Measurements from ENCODE around the gene DYRK2.

Gene DYRK2

DNA sequence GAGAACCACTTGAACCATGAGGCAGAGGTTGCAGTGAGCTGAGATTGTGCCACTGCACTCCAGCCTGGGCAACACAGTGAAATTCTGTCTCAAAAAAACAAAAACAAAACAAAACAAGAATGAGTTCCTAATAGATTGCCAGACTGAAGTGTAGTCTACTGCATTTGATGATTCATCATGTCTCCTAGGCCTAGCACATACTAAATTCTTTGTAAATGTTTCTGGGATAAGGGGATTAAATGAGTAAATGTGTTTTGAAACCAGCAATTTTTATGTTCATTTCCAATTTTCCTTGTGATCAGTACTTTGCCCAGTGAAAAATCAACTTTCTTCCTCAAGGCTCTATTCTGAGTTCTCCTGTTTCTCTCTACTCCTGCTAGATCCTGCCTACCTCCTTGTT is 2.9 kb upstream of the DYRK2 start:
- no peak for DNase-seq (ENCODE audit: low read depth in 2 of 2)

DNA sequence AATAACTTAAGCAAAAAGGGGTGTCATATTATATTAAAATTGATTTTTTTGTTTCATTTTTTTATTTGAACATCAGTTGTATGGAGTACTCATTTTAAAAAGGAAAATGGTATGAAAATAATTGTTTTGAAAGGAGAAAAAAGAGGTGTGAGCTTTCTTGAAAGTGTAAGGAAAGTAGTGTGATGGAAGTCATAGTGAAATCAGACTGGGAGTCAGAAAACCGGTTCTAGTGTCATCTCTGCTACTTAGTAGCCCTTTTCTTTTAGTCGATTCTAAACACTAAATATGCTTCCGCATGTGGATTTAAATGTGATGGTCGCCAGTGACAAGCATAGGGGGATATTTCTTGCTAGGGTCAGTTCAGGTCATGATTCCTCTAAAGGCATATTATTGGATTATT is 1.8 kb upstream of the DYRK2 start:
- no peak for DNase-seq (ENCODE audit: low read depth in 2 of 2)

DNA sequence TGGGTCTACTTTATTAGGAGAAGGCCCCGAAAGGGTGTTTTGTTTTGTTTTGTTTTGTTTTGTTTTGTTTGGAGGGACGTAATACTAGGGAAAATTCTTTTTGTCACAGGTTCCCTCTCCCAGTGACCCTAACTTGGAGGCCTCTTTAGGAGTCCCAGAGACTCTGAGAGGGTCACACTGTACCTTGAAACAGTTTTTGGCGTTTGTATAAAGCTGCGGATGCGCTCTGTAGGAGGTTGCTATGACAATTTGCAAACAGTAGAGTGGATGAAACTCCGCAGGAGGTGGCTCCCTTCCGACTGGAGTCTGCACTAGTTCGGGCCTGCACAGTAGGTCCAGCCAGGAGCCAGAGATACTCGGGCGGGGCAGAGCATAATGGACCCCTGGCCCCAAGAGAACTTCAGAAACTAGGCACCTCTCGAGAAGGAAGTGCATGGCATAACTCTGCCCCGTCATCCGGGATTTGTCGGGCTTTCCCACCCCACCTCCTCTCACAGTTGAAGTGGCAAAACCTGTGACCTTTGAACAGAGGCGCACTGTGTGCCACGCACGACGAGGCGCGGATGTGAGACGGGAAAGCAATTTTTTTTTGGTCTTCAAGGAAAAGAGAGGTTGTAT is 1.3 kb upstream of the DYRK2 start:
- no peak for DNase-seq (ENCODE audit: low read depth in 2 of 2)

DNA sequence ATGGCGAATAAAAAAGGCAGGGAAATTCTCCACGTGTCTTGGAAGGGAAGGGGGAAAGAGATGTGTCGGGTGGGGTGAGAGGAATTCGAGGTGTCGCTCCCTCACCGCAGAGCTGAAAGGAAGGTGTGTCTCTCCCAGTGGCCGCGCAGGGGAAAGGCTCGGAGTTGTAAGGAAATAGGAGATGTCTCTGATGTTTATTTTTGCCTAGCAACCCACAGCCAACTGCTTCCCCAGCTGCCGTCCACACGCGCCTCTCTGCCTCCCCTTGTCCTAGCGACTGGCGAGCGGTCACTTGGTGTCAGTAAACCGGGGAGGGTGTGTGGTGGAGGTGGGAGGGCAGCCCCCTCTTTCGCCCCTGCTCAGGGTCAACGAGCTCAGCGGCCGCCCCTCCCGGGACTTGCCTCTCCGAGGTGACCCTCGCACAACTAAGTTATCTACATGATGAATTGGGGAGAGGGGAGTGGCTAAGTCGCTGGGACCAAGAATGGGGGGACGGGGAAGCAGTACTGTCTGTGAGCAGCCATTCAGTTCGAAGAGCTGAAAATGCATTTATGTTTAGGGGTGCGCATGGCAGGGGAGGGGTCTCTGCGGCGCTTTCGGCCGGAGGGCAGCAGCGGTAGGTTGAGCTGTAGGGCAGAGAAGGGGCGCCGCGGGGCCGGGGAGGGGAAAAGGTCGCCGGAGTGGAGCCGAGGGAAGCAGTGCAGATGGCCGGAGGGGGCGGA is 585 bp upstream of the DYRK2 start:
- DNase-seq (ENCODE audit: low read depth in 2 of 2): peak in 1 of 2 donors; percentile 3

DNA sequence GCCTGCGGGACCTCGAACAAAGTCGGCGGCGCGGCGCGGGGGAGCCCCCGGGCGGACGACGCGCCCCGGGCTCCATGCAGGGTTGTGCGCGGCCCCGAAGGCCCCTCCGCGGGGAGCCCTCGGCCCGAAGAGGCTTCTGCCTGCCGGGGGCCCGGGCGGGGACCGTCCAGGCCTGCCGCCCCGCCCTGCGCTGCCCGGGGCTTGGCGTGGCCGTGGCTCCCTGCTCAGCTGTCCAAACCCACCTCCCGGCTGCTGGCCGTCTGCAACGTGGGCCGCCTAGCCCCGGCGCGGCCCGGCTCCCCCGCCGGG is 670 bp downstream of the DYRK2 start:
- DNase-seq (ENCODE audit: low read depth in 2 of 2): peak in 1 of 2 donors; percentile 16

DNA sequence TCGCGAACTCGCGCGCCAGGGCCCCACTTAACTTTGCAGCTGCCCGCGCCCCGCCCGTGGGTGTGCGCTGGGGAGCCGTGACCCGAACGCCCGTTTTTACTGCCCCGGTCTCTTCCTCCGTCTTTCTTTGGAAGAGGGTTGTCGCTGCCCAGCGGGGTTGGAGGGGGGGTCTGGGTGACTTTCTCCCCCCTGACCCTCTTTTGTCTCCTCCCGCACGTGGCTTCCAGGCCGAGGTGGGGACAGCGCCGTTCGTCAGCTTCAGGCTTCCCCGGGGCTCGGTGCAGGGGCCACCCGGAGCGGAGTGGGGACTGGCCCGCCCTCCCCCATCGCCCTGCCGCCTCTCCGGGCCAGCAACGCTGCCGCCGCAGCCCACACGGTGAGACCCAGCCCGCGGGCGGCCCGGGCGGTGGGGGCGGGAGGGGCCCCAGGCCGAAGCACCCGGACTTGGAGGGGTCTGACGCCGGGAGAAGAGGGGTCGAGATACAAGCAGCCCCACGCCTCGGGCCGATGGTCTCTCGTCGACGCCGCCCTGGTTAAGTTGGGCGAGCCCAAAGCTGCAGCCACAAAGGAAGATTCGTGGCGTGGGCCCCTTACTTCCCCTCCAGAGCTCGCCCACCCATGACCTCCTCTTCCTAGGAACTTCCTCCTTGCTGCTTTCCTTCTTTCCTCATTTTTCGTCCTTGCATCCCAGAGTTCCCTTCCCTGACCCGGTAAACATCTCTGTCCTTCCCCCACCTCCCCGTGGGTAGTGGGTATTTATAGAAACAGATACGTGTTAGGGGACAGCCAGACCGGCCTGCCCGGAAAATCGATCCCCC is 1.2 kb downstream of the DYRK2 start:
- peak in 1 of 2 donors; percentile 6 for DNase-seq (ENCODE audit: low read depth in 2 of 2)

DNA sequence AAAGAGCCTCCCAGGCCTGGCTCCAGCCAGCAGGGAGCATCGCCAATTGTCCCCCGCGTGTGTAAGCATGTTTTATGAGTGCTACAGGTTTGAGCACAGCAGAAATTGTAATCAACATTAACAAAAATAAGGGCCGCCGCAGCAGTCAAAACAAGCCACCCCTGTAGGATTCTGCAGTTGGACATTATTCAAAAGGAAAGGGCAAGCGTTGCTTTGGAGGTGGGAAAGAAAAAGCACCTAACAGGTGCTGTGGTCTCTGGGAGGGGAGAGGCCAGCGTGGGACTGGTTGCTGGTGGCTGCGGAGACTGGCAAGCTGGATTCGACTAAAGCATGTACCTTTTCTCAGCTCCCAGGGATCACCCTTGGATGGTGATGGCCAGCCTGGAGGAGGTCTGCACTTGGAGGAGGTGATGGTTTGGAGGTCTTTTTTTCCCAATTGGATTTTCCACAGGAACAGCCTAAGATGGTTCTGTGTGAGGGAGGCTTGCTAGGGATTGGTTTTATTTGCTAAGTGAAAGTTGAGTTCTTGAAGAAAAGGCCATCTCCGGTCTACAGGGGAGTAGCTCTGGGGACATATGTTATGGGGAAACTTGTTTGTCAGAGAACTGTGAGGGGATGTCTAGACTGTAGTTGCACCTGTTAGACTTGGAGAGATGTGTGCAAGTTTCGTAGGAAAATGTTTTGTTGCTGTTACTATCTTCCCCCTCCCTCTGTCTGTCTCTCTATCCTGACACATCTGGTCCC is 2.0 kb downstream of the DYRK2 start:
- no peak for DNase-seq (ENCODE audit: low read depth in 2 of 2)

DNA sequence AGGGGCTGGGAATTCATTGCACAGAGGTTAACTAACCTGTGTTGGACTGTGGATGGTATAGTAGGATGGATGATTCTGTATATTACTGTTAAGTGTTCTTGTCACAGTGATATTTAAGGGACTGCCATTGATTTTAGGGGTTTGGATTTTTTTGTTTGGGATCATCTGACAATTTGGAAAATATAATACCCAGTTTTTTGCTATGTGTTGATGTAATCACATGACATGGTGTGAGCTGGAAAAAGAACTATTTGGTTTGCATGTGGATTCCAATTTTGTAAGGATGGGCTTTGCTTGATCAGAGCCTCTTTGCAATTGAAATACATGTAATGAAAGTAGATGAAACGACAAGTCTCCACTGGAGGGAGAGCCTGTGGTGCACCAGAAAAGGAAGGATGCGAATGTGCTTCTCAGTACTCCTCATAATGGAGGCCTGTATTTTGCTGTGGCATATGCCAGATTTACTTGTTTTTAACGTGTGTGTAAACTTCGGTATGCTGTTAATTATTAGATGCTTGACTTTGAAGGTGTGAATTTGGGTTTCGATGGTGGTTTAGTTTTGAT is 2.7 kb downstream of the DYRK2 start:
- DNase-seq (ENCODE audit: low read depth in 2 of 2): no peak

DNA sequence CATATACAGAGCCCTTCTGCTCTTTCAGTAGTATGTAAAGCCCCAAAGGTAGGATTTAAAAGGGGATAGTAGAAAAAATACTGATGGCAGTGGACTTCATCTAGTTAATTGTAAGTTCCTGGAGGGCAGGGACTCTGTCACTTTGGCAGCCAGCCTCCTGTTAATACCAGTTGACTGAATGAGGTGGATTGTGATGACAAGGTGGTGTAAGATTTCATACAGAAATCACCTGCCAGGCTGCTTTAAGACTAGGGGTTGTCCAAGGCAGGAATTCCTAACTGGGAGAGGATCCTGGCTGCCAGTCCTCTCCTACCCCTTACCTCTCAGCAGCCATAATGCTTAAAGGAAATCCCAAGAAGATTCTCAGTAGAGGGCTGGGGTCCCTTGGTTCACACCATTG is 7.3 kb downstream of the DYRK2 start:
- no peak for DNase-seq (ENCODE audit: low read depth in 2 of 2)

DNA sequence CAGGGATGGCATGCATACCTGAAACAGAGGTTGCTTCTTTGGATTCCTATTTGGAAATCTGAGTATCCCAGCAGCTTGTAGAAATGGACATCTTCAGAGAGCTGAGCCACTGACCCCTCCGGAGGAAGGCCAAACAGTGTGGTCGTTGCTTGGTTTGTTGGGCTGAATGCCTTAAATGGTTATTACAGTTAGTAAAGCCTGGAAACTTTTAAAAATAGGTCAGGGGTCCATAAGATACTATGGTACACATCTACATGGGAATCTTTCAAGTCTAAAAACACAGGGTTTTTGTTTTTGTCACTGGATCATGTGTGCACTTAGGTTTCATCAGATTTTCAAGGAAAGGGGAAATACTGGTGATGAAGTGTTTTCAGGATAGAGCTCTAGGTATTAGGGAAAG is 7.7 kb downstream of the DYRK2 start:
- no peak for DNase-seq (ENCODE audit: low read depth in 2 of 2)

DNA sequence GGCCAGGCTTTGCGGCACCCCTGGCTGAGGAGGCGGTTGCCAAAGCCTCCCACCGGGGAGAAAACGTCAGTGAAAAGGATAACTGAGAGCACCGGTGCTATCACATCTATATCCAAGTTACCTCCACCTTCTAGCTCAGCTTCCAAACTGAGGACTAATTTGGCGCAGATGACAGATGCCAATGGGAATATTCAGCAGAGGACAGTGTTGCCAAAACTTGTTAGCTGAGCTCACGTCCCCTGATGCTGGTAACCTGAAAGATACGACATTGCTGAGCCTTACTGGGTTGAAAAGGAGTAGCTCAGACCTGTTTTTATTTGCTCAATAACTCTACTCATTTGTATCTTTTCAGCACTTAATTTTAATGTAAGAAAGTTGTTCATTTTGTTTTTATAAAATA is 9.9 kb downstream of the DYRK2 start:
- DNase-seq (ENCODE audit: low read depth in 2 of 2): no peak

DNA sequence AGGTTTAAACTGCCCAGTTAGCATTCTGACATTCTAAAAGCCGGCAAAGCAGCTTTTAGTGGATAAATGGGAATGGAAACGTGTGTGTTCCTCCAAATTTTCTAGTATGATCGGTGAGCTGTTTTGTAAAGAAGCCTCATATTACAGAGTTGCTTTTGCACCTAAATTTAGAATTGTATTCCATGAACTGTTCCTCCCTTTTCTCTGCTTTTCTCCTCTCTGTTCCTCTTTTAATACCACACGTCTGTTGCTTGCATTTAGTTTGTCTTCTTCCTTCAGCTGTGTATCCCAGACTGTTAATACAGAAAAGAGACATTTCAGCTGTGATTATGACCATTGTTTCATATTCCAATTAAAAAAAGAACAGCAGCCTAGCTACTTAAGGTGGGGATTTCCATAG is 10.7 kb downstream of the DYRK2 start:
- DNase-seq (ENCODE audit: low read depth in 2 of 2): no peak

DNA sequence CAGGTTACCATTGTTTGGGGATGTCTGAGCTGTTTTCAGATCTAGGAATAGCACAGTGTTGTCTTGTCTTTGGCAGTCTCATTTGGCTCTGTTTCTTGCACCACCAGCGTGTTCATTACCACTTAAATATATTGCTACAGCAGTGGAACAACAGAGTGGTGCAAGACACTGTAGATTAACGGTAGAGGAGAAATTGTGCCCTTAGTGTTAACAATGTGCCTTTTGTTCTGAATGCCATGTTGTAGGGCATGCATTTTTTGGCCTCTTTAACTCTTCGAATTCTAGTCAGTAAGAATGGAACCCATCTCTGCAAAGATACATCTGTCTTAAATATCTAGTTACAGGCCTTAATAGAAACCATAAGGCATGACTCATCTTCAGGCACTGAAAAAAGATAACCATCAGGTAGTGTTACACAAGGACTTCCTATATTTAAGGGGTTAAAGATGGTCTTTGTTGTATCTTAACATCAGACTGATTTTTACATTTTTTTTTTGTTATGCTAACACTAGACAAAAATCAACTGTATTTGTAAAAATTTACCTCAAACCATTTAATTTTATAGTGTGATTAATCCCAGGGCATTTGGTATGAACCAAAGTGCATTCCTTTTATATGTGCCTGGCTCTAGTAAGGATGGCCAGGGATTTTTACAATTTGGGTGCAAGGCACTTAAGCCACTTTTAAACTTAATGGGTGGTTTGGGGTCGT is 12.9 kb downstream of the DYRK2 start:
- DNase-seq (ENCODE audit: low read depth in 2 of 2): no peak

DNA sequence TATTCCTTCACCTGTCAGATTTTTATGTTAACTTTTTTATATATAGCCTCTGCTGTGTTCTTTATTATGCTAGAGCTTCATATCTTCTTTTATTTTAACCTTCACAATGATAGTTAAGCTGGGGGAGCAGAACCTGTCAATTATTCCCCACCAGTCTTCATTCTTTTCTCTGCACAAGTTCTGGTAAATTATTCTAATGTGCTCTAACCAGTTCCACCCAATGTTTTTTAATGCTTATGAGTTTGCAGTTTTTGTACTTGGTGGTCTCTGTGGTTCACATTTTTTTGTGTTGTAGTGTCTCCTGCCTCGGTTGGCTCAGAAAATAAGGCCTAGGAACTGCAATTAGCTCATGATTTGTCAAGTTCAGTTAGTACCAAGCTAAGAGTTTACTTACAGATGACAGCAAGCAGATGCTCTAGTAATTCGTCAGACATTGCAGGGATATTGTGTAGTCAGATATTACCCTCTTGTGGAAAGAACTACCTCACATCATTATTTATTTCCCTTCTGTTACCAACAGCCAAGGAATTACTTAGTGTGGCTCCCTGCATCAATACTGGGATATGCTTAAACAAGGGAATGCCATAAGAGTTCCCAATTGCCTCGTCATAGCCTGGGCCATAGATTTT is 14.5 kb downstream of the DYRK2 start:
- DNase-seq (ENCODE audit: low read depth in 2 of 2): no peak

DNA sequence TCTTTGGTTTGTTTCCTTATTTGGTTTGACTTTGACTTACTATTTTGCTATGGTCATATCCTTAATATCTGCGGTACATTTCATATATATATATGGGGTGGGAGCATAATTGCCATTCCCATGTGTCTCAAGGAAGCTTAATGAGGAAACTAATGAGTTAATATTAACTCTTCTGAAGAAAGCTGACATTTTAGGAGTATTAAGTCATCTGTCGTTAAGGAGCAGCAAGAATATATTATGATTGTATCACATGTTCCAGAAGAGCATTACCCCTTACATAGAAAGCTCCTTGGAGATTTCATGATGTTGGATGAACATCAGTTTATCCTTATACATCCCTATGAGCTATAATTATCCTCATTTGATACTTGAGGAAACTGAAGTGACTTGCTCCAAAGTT is 15.6 kb downstream of the DYRK2 start:
- DNase-seq (ENCODE audit: low read depth in 2 of 2): no peak

DNA sequence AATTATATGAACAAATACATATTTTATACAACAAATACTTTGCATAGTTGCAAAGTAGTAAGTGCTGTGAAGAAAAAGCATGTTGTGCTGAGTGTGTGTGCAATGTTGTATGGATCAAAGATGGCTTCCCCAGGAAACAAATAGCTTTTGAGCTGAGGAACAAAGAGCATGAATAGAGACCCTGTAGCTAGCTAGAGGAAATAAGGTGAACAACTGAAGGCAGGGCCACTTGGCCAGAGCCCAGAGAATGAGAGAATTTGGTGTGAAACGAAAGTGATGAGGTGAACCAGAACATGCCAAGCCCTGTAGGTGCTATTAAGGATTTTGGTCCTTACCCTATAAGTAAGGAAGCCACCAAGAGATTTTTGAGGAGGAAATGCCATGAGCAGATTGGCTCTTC is 17.1 kb downstream of the DYRK2 start:
- no peak for DNase-seq (ENCODE audit: low read depth in 2 of 2)

DNA sequence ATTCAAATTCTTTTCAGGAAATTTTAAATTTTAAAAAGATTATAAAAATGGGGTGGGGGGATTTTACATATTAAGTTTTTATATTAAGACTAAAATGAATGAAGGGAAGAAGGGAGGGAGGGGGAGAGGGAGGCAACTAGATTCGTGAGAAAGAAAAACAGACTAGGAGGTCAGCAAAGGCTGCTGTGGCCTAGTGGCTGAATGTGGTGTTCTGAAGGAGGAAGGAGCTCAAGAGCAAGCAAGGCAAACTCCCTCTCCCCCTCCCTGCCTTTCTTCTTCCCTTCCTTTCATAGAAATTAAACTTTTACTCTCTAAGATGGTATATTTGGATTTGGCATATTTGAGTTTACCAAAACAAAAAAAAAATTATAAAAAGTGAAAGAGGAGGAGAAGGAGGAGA is 18.1 kb downstream of the DYRK2 start:
- DNase-seq (ENCODE audit: low read depth in 2 of 2): no peak

DNA sequence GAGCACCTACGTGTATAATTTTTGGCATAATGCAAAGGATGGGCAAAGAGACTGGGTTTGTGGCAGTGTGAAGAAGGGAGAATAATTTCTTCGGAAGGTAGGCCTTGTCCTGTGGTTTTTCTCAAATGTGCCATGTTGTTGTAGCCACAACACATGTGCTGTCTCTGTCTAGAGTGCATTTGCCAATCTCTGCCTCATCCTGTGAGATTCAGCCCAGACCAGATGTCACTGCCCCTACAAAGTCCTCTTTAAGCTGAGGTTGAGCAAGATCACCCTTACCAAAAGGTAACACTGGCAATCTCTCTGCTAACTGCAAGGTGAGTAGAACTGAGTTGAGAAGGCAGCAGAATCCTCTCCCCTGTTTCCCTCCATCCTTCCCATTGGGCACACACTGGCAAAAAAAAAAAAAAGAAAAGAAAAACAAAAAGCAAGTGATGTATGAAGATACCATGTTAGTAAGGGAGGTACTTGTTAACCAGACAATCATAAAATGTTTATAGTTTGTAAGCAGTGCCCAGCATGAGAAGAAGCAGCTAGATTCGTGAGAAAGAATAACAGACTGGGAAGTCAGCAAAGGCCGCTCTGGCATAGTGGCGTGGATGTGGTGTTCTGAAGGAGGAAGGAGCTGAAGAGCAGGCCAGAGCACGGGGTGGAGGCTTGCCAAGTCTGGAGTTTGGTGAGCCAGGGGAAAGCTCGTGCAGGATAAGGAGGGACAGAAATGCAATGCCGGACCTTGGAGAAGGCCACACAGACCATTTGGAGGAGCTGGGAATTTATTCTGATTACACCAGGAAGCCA is 18.9 kb downstream of the DYRK2 start:
- DNase-seq (ENCODE audit: low read depth in 2 of 2): no peak

DNA sequence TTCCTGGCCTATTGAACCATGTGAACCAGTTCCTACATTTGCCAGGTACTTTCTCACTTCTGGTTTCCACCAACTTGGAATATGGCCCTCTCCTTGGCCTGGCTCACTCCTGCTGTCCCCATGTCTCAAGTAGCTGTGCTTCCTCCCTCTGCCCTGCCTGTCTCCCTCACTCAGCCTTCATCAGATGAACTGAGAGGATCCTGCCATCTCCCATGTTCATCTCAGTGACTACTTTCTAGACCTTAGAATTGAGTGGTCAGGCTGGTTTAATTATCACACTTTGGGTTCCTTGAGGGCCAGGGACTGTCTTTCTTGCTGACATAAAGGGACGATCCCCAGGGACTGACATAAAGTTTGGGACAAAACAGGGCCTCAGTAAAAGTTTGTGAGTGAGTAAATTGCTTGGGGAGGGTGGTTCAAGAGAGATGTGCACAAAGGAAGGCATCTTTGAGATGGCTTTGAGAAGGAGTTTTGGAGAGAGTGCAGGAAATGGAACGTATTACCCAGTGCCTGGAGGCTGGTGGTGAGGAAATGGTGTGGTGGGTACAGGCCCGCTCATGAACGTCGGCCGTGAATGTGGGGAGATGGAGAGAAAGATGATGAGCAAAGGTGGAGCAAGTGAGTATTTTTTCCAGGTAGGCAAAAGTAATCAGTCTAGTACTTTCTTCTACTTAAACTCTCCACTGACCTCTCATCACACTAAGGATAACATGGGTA is 20.8 kb downstream of the DYRK2 start:
- DNase-seq (ENCODE audit: low read depth in 2 of 2): no peak
